Measurements from ENCODE around the gene RBPJ.

RBPJ gene

GRCh38 chr4:26447378-26447777 is 126.6 kb downstream of the RBPJ start:
- H3K9me3 Mint-ChIP-seq = peaks cover 39% of the 10 kb centered on the region
- H3K27ac Mint-ChIP-seq = no peak overlapping the region
- no peak for TF ChIP-seq CTCF (IDR thresholded peaks at IDR 0.05; ENCODE audit: unreplicated experiment in 3 of 3)
- peaks cover 5% of the 10 kb centered on the region for H3K4me1 Mint-ChIP-seq
- H3K4me3 Mint-ChIP-seq = no peak overlapping the region
- peaks cover 3% of the 10 kb centered on the region for H3K27me3 Mint-ChIP-seq (ENCODE audit: low read depth)
- H3K36me3 Mint-ChIP-seq (ENCODE audit: low read depth) = peaks cover 24% of the 10 kb centered on the region

DNA sequence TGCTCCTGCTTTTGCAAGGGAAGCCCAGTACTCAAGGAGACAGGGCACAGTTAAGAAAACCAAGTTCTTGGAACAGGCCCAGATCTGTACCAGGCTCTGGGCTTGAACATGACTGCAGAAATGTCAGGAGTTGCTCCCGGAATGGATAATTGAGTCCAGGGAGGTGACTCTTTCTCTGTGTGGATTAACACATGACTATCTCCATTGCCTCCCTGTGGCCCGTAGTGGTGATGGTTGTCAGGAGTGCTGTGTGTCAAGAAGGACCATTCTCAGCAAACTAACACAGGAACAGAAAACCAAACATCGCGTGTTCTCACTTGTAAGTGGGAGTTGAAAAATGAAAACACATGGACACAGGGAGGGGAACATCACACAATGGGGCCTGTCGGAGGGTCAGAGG is 129.6 kb downstream of the RBPJ start:
- Mint-ChIP-seq H3K27me3 (ENCODE audit: low read depth) (peaks cover 3% of the 10 kb centered on the region), H3K27ac (no peak overlapping the region), H3K4me3 (no peak overlapping the region), H3K9me3 (peaks cover 28% of the 10 kb centered on the region), H3K36me3 (ENCODE audit: low read depth) (no peaks in the 10 kb centered on the region), H3K4me1 (peaks cover 8% of the 10 kb centered on the region)
- TF ChIP-seq CTCF (IDR thresholded peaks at IDR 0.05; ENCODE audit: unreplicated experiment in 3 of 3) = no peak

- Mint-ChIP-seq H3K4me1 (peaks cover 13% of the 10 kb centered on the region), H3K27me3 (ENCODE audit: low read depth) (peaks cover 3% of the 10 kb centered on the region), H3K36me3 (ENCODE audit: low read depth) (no peaks in the 10 kb centered on the region), H3K27ac (no peak overlapping the region), H3K4me3 (no peak overlapping the region), H3K9me3 (peaks cover 27% of the 10 kb centered on the region)
- no peak for TF ChIP-seq CTCF (IDR thresholded peaks at IDR 0.05; ENCODE audit: unreplicated experiment in 3 of 3)
These were observed 130.8 kb downstream of the RBPJ start for GRCh38 chr4:26451597-26451996.

GRCh38 chr4:26452565-26453531 is 132.0 kb downstream of the RBPJ start:
- H3K36me3 Mint-ChIP-seq (ENCODE audit: low read depth) = no peaks in the 10 kb centered on the region
- H3K9me3 Mint-ChIP-seq = peaks cover 18% of the 10 kb centered on the region
- no peak for TF ChIP-seq CTCF (IDR thresholded peaks at IDR 0.05; ENCODE audit: unreplicated experiment in 3 of 3)
- peak overlapping the region in 1 of 3 experiments; percentile 1 for H3K27ac Mint-ChIP-seq
- peaks cover 3% of the 10 kb centered on the region for H3K27me3 Mint-ChIP-seq (ENCODE audit: low read depth)
- H3K4me1 Mint-ChIP-seq = peaks cover 19% of the 10 kb centered on the region
- H3K4me3 Mint-ChIP-seq = no peak overlapping the region

GRCh38 chr4:26454961-26455360 is 134.1 kb downstream of the RBPJ start:
- Mint-ChIP-seq H3K36me3 (ENCODE audit: low read depth) (no peaks in the 10 kb centered on the region), H3K27me3 (ENCODE audit: low read depth) (peaks cover 3% of the 10 kb centered on the region), H3K9me3 (peaks cover 11% of the 10 kb centered on the region), H3K4me3 (no peak overlapping the region), H3K4me1 (peaks cover 37% of the 10 kb centered on the region), H3K27ac (no peak overlapping the region)
- no peak for TF ChIP-seq CTCF (IDR thresholded peaks at IDR 0.05; ENCODE audit: unreplicated experiment in 3 of 3)

DNA sequence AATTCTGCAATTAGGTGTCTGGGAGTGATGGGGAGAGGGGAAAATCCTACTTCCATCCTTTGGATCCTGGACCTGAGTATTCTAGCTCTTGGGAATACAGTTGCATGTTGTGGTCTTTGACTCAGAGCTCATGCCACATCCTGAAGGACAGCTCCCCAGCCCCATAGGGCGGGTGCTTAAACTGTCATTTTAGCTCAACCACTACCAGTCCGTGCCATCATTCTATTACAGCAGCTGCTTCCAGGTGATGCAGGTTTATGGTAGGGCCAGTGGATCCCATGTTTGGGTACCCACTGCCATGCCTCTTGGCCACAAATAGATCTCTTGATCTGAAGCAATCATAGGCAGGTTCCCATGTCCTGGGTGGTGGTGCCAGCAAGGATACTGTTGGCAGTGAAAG is 134.8 kb downstream of the RBPJ start:
- Mint-ChIP-seq H3K4me1 (peaks cover 38% of the 10 kb centered on the region), H3K27me3 (ENCODE audit: low read depth) (peaks cover 3% of the 10 kb centered on the region)

More for the DNA sequence above, 134.8 kb downstream of the RBPJ start:
- Mint-ChIP-seq H3K9me3 (peaks cover 11% of the 10 kb centered on the region), H3K36me3 (ENCODE audit: low read depth) (no peaks in the 10 kb centered on the region), H3K27ac (no peak overlapping the region), H3K4me3 (no peak overlapping the region)
- TF ChIP-seq CTCF (IDR thresholded peaks at IDR 0.05; ENCODE audit: unreplicated experiment in 3 of 3) = no peak

Measured in nephron (organoid).